OCI-LY3 (cell line): ENCODE data around the gene GOLGA8A.
"Not testable (repeated sequence)": the region's sequence is repeated elsewhere in the genome, so short reads cannot be mapped to it uniquely, and the experiment has no call there.

Experiments used
- H2AFZ ChIP-seq: fragments of 200-600, 300-600 bp; shearing (Covaris generic); 2 replicates; pipeline ENCODE4 v1.6.0; 2014; ENCODE audit warnings: antibody characterized with exemption, low read depth, low read length
- H3K27ac ChIP-seq: fragments of 200-600, 300-600 bp; sonication (generic); 2 replicates; pipeline ENCODE4 v1.5.1; 2014; ENCODE audit warnings: mild to moderate bottlenecking, low read length, moderate library complexity, mixed read lengths
- H3K27me3 ChIP-seq: fragments of 200-600, 300-600 bp; sonication (generic); 2 replicates; pipeline ENCODE4 v1.6.1; 2014; ENCODE audit warnings: low read depth, low read length, mixed read lengths
- H3K36me3 ChIP-seq: fragments of 200-600, 300-600 bp; sonication (generic); replicated peaks from 2 replicates; pipeline ENCODE3; 2014; ENCODE audit warnings: low read depth, low read length, mixed read lengths
- H3K4me1 ChIP-seq: fragments of 300-600, 200-600 bp; sonication (generic); 2 replicates; pipeline ENCODE4 v1.6.1; 2014; ENCODE audit warnings: low read length, mixed read lengths
- H3K4me2 ChIP-seq: fragments of 200-600, 300-600 bp; sonication (generic); 2 replicates; pipeline ENCODE4 v1.6.1; 2014; ENCODE audit warnings: low read length, mixed read lengths
- H3K4me3 ChIP-seq: fragments of 300-600, 200-600 bp; sonication (generic); 2 replicates; pipeline ENCODE4 v1.5.1; 2014; ENCODE audit warnings: antibody characterized with exemption, mild to moderate bottlenecking, low read length, moderate library complexity
- H3K79me2 ChIP-seq: fragments of 300-600, 200-600 bp; shearing (Covaris generic); 2 replicates; pipeline ENCODE4 v1.6.1; 2014; ENCODE audit warnings: mild to moderate bottlenecking, low read length, mixed read lengths
- H3K9ac ChIP-seq: fragments of 300-600, 200-600 bp; shearing (Covaris generic); 2 replicates; pipeline ENCODE4 v1.6.0; 2014; ENCODE audit warnings: mild to moderate bottlenecking, low read length, moderate library complexity
- H3K9me3 ChIP-seq: fragments of 200-600, 300-600 bp; shearing (Covaris generic); 2 replicates; pipeline ENCODE4 v1.6.1; 2014; ENCODE audit warnings: low read length, mixed read lengths; ENCODE audit not compliant: insufficient read depth
- H4K20me1 ChIP-seq: fragments of 200-600, 300-600 bp; sonication (generic); 2 replicates; pipeline ENCODE4 v1.6.1; 2016; ENCODE audit warnings: low read length, mixed read lengths; ENCODE audit not compliant: insufficient read depth

Gene GOLGA8A

GRCh38 chr15:34420953-34421352 is 16.7 kb downstream of the GOLGA8A start:
- H3K27me3 ChIP-seq, H4K20me1 ChIP-seq, H3K36me3 ChIP-seq, H3K4me3 ChIP-seq, H3K9ac ChIP-seq, H3K9me3 ChIP-seq, H3K27ac ChIP-seq, H3K4me2 ChIP-seq, H2AFZ ChIP-seq, H3K4me1 ChIP-seq, H3K79me2 ChIP-seq: not testable (repeated sequence)

GRCh38 chr15:34418435-34418834 is 19.2 kb downstream of the GOLGA8A start:
- H3K9me3 ChIP-seq, H3K79me2 ChIP-seq, H2AFZ ChIP-seq, H3K27me3 ChIP-seq, H3K9ac ChIP-seq, H4K20me1 ChIP-seq, H3K4me2 ChIP-seq, H3K27ac ChIP-seq, H3K36me3 ChIP-seq, H3K4me1 ChIP-seq, H3K4me3 ChIP-seq: not testable (repeated sequence)

GRCh38 chr15:34409511-34409910 is 28.1 kb downstream of the GOLGA8A start:
- H3K27ac ChIP-seq, H3K36me3 ChIP-seq, H3K9ac ChIP-seq, H3K79me2 ChIP-seq, H3K4me1 ChIP-seq, H3K4me3 ChIP-seq, H3K9me3 ChIP-seq, H4K20me1 ChIP-seq, H2AFZ ChIP-seq, H3K4me2 ChIP-seq, H3K27me3 ChIP-seq: not testable (repeated sequence)

GRCh38 chr15:34408973-34409372 is 28.6 kb downstream of the GOLGA8A start:
- H3K4me1 ChIP-seq, H3K27me3 ChIP-seq, H3K4me3 ChIP-seq, H3K79me2 ChIP-seq, H2AFZ ChIP-seq, H3K4me2 ChIP-seq, H4K20me1 ChIP-seq, H3K9me3 ChIP-seq, H3K36me3 ChIP-seq, H3K9ac ChIP-seq, H3K27ac ChIP-seq: not testable (repeated sequence)

- H3K27ac ChIP-seq, H3K9ac ChIP-seq, H2AFZ ChIP-seq, H3K36me3 ChIP-seq, H3K79me2 ChIP-seq, H3K9me3 ChIP-seq, H3K27me3 ChIP-seq, H3K4me3 ChIP-seq, H3K4me2 ChIP-seq, H4K20me1 ChIP-seq, H3K4me1 ChIP-seq: not testable (repeated sequence)
Measured at GRCh38 chr15:34403899-34404298, 33.7 kb downstream of the GOLGA8A start.

GRCh38 chr15:34403160-34403598 is 34.4 kb downstream of the GOLGA8A start:
- H3K9me3 ChIP-seq, H2AFZ ChIP-seq, H4K20me1 ChIP-seq, H3K4me3 ChIP-seq, H3K4me1 ChIP-seq, H3K27ac ChIP-seq, H3K36me3 ChIP-seq, H3K4me2 ChIP-seq, H3K27me3 ChIP-seq, H3K9ac ChIP-seq, H3K79me2 ChIP-seq: not testable (repeated sequence)

- H3K36me3 ChIP-seq, H3K27ac ChIP-seq, H3K4me2 ChIP-seq, H3K9me3 ChIP-seq, H2AFZ ChIP-seq, H4K20me1 ChIP-seq, H3K4me1 ChIP-seq, H3K9ac ChIP-seq, H3K79me2 ChIP-seq, H3K4me3 ChIP-seq, H3K27me3 ChIP-seq: not testable (repeated sequence)
Measured at GRCh38 chr15:34397637-34398259, 39.9 kb downstream of the GOLGA8A start.

GRCh38 chr15:34392981-34393380 is 44.6 kb downstream of the GOLGA8A start:
- H3K4me1 ChIP-seq, H3K4me3 ChIP-seq, H3K27me3 ChIP-seq, H3K9me3 ChIP-seq, H3K79me2 ChIP-seq, H2AFZ ChIP-seq, H3K27ac ChIP-seq, H4K20me1 ChIP-seq, H3K36me3 ChIP-seq, H3K4me2 ChIP-seq, H3K9ac ChIP-seq: not testable (repeated sequence)

- not testable (repeated sequence) for H3K4me3 ChIP-seq, H3K9ac ChIP-seq, H3K9me3 ChIP-seq, H3K4me2 ChIP-seq, H4K20me1 ChIP-seq, H3K36me3 ChIP-seq, H2AFZ ChIP-seq, H3K79me2 ChIP-seq, H3K4me1 ChIP-seq, H3K27ac ChIP-seq, H3K27me3 ChIP-seq
Measured at GRCh38 chr15:34389594-34390086, 48.0 kb downstream of the GOLGA8A start.
